Stimulated activated CD8-positive, alpha-beta memory T cell treated with anti-CD3 and anti-CD28 coated beads, Interleukin-7, amount 100 ng/mL, for 4 hours (primary cell): ENCODE data around the gene CACNA1C.

Experiments
- DNase-seq, 2 donors: peaks; one replicate each; pipeline ENCODE4 v3.0.0-alpha.2; 2020; ENCODE audit warnings: low read depth in 2 of 2

Gene CACNA1C

GRCh38 chr12:2294651-2295475, 242.1 kb downstream of the CACNA1C start:
- peak in 1 of 2 donors; percentile 8 for DNase-seq

- no peak for DNase-seq
Observed at GRCh38 chr12:2295941-2296461, 243.2 kb downstream of the CACNA1C start.

GRCh38 chr12:2297004-2297403, 244.2 kb downstream of the CACNA1C start:
- no peak for DNase-seq

GRCh38 chr12:2297658-2298057, 244.9 kb downstream of the CACNA1C start:
- no peak for DNase-seq

- DNase-seq, result no peak
Observed at GRCh38 chr12:2298556-2299200, 245.9 kb downstream of the CACNA1C start.

- DNase-seq, result no peak
Observed at GRCh38 chr12:2299206-2299605, 246.4 kb downstream of the CACNA1C start.

GRCh38 chr12:2300168-2300567, 247.4 kb downstream of the CACNA1C start:
- no peak for DNase-seq

GRCh38 chr12:2300886-2301285, 248.1 kb downstream of the CACNA1C start:
- no peak for DNase-seq

GRCh38 chr12:2301531-2302461, 249.0 kb downstream of the CACNA1C start:
- no peak for DNase-seq

- DNase-seq, result no peak
Observed at GRCh38 chr12:2302711-2303580, 250.2 kb downstream of the CACNA1C start.

GRCh38 chr12:2304223-2304622, 251.4 kb downstream of the CACNA1C start:
- DNase-seq, result no peak

GRCh38 chr12:2306012-2306411, 253.2 kb downstream of the CACNA1C start:
- no peak for DNase-seq

GRCh38 chr12:2306735-2307134, 253.9 kb downstream of the CACNA1C start:
- DNase-seq, result no peak

GRCh38 chr12:2307550-2307949, 254.8 kb downstream of the CACNA1C start:
- no peak for DNase-seq

GRCh38 chr12:2309647-2310046, 256.9 kb downstream of the CACNA1C start:
- no peak for DNase-seq

- DNase-seq, result no peak
Observed at GRCh38 chr12:2311020-2311778, 258.4 kb downstream of the CACNA1C start.

- no peak for DNase-seq
Observed at GRCh38 chr12:2312175-2312574, 259.4 kb downstream of the CACNA1C start.

GRCh38 chr12:2312770-2313169, 260.0 kb downstream of the CACNA1C start:
- no peak for DNase-seq

GRCh38 chr12:2314492-2314891, 261.7 kb downstream of the CACNA1C start:
- DNase-seq, result no peak

GRCh38 chr12:2317772-2318171, 265.0 kb downstream of the CACNA1C start:
- no peak for DNase-seq
